Stimulated activated naive CD8-positive, alpha-beta T cell treated with anti-CD3 and anti-CD28 coated beads, Interleukin-15, Interleukin-2, amounts not matched to agents 100 U/mL and 50 U/mL, for 24 hours (primary cell): ENCODE data around the gene HYOU1.
"Not testable (repeated sequence)": the region's sequence is repeated elsewhere in the genome, so short reads cannot be mapped to it uniquely, and the experiment has no call there.

Source experiments
- ATAC-seq: fragments of 150-1000 bp; cut with Tn5 transposase; one replicate; pipeline ENCODE4 v1.10.0; 2021
- DNase-seq: peaks from one replicate; pipeline ENCODE4 v3.0.0; 2021

The HYOU1 gene

DNA sequence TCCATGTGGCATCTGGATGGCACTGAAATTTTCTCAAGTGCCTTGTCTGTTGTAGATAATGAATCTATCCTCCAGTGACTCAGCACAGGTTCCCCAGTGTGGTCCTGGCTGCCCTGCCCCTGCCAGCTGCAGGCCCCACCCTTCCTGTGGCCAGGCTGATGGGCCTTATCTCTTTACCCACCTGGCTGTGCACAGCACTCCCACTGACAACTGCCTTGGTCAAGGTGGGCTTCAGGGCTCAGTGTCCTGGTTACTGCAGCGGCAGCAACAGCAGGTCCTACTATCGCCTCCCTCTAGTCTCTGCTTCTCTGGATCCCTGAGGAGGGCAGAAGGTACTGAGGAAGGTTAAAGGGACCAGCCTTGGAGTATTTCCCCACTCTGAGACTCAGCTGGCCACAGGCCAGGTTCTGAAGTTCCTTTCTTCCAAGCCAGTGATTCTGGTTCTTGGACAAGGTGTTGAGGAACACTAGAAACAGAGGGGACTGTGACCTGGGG, 30.8 kb upstream of the HYOU1 start:
- ATAC-seq, result no peak
- DNase-seq, result no peak

DNA sequence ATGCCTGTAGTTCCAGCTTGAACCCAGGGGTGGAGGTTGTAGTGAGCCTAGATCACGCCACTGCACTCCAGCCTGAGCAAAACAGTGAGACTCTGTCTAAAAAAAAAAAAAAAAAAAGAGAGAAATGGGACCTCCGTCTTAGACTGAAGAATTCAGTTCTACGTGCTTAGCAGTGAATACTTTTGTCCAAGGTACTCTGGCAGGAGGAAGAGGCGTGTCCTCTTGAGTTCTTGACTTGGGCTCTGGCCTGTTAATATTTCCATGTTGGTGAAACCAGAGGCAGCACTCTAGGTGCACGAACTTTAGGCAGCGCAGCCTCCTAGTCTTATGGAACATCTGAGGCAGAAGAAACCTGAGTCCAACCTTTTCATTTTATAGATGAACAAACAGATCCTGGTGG, 30.1 kb upstream of the HYOU1 start:
- no peak for ATAC-seq
- no peak for DNase-seq

DNA sequence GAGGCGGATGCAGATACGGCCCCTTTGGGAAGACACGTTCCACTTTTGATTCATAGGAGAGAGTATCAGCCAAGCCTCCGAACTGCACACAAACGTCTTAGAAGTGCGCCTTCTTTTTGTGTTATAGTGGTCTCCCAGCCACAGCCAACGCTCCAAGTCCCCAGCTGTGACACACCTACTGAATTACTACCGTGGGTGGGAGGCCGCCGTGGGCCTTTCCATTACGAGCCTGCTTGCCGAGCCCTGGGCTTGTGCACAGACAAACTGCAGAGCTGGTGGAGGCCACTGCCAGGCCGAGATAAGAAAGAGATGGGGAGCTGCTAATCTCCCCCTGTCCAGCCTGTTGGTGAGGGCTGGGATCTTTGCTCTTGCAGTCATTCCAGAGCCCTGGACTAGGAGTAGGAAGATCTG, 28.4 kb upstream of the HYOU1 start:
- ATAC-seq (peak; percentile 12), DNase-seq (peak; percentile 48)

DNA sequence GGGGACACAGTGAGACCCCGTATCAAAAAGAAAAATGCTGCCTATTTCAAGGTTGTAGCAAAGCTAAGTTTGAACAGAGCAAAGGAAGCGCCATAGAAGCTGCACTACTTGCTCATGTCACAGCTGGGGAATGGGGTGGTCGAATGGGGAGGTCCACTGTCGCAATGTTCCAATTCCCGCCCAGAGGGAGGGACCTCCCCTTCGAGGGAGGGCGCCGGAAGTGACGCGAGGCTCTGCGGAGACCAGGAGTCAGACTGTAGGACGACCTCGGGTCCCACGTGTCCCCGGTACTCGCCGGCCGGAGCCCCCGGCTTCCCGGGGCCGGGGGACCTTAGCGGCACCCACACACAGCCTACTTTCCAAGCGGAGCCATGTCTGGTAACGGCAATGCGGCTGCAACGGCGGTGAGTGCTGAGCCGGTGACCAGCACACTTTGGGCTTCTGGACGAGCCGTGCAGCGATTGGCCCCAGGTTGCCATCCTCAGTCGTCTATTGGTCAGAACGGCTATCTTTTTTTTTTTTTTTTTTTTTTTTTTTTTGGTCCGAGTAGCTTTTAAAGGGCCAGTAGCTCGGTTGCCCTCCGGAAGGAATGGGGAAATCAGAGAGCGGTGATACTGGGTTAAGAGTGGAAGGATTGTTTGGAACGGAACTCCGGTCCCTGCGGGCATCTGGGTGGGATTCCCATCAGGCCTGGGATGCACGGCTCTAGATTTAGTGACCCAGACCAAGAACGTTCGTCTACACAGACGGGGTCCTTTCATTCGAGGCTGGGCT, 27.8 kb upstream of the HYOU1 start, which contains the start of gene HMBS:
TSS of gene HMBS (plus strand) at position 219 of the 774 bp plus-strand sequence. CDS start at position 372, 153 bp downstream.
- DNase-seq (peak; percentile 93), ATAC-seq (peak; percentile 94)

DNA sequence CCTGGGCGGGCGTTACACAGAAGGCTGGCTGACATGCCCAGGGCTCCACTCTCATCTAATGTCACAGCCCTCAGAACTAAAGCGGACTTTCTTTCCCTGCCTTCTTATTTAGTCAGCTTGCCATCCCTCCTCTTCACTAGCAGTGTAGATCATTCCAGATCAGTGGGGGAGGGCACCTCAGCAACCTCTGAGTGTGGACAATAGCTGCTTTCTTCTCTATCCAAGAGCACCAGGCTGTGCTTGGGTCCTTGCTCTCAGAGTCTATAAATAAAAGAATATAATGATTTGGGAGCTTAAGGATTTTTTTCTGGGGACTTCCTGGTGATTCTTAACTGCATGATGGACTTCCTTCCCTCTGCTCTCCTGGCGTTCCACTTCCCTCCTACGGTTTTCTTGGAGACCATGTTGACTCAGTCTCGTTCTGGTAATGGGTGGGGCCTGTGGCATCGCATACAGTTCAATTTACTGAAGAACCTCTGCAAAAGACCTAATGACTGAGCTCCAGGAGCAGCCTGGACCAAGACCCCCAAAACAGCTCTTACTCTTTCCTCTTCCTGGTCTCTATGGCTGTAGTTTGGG, 24.8 kb upstream of the HYOU1 start:
- DNase-seq, result no peak
- ATAC-seq, result no peak

DNA sequence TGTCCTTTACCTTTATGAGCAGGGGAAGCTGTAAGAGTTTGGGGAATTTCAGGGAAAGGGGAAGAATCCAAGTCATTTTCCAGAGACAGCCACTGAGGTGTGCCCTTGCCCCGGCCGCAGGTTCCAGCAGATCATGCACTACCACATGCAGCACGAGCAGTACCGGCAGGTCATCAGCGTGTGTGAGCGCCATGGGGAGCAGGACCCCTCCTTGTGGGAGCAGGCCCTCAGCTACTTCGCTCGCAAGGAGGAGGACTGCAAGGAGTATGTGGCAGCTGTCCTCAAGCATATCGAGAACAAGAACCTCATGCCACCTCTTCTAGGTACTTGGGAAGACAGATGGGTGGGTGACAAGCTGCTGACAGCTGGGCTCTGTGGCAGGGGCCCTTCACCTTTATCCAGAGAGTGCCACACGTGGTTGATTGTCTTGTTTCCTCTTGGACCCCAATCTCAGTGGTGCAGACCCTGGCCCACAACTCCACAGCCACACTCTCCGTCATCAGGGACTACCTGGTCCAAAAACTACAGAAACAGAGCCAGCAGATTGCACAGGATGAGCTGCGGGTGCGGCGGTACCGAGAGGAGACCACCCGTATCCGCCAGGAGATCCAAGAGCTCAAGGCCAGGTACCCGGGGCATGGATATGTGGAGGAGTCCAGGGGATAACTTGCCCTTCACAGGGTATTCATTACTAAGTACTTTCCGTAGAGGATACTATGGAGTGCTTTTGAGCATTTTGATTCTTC, 21.8 kb upstream of the HYOU1 start:
- ATAC-seq (no peak), DNase-seq (no peak)

DNA sequence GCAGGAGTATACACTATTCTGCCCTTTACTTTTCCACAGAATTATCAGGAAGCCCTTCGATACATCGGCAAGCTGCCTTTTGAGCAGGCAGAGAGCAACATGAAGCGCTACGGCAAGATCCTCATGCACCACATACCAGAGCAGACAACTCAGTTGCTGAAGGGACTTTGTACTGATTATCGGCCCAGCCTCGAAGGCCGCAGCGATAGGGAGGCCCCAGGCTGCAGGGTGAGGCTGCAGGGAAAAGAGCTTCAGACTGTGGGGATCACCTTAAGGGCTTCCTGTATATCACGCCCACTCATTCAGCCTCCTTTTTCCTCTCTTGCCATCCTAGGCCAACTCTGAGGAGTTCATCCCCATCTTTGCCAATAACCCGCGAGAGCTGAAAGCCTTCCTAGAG, 20.8 kb upstream of the HYOU1 start:
- ATAC-seq (no peak), DNase-seq (no peak)

DNA sequence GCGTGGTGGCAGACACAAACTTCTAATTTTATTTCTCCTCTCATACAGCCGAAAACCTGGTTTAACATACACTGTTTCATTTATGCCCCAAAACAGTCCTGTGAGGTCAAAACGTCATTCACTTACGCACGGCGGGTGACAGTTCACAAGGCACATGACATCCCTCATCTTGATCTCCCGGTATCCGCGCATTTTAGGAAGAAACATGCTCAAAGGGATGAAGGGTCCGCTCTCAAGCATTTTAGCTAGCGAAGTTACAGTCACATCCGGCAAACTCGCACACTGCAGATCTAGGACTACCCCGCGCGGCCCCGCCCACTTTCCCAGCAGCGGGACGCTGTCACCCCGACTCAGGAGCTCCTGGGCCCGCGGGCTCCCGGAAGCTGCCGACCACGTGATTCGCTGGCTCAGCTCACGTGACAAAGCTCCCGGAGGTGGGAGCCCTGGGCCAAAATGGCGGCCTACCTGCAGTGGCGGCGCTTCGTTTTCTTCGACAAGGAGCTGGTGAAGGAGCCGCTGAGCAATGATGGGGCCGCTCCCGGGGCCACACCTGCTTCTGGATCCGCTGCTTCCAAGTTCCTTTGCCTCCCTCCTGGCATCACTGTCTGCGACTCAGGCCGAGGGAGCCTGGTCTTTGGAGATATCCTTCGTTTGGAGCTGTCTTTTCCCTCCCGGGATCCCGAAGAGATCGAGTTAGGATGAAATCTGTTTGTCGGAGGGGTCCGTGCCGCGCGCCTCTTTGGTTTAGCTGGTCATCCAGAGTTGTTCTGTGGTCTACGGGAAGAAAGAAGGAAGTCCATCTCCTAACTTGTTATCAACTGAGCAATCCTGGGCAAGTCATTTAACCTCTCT, 10.6 kb upstream of the HYOU1 start, which contains the start of gene VPS11:
TSS of gene VPS11 (plus strand) at position 448 of the 852 bp plus-strand sequence. CDS start at position 454, 6 bp downstream.
- DNase-seq, result peak; percentile 99
- ATAC-seq, result peak; percentile 99

DNA sequence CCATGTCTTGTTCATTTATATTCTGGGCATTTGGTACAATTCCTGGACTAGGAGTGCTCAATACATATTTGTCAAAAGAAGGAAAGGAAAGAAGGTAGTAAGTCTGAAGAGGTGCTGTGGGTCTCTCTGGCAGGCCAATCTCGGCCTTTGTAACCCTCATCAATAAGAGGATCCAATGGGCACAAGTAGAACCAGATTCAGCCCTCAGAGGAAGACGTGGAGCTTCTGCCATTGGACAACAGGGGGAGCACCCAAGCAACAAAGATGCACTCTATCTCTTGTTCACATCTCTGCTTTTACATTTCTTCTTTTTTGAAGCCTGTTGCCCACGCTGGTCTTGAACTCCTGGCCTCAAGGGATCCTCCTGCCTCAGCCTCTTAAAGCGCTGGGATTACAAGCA, 8.4 kb upstream of the HYOU1 start:
- DNase-seq (peak; percentile 39), ATAC-seq (peak; percentile 37)

DNA sequence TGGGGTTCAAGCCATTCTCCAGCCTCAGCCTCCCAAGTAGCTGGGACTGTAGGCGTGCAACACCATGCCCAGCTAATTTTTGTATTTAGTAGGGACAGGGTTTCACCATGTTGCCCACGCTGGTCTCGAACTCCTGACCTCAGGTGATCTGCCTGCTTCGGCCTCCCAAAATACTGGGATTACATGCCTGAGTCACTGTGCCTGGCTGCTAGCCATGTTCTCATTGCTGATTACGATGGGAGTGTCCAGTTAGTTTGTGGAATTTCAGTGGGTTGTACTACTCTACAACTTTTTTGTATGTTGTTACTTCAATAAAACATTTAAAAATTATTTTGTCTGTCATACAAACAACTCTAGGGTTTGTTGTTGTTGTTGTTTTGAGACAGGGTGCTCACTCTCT, 5.8 kb upstream of the HYOU1 start:
- no peak for ATAC-seq
- DNase-seq, result no peak

DNA sequence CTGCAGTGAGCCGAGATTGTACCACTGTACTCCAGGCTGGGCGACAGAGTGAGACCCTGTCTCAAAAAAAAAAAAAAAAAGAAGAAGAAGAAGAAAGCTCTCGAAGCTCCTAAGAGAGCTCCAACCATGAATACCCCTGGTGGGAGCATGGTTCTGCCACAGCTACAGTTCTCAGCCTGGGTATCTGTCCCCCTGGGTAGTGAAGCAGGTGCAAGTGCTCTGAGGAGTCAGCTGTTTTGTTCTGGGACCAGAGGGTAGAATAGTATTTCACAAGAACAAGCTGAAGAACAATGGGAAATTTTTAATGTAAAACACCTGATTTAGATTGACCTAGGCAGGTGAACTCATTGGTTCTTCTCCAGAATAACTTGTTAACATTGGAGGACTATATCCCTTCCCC, 4.3 kb upstream of the HYOU1 start:
- ATAC-seq, result no peak
- no peak for DNase-seq

DNA sequence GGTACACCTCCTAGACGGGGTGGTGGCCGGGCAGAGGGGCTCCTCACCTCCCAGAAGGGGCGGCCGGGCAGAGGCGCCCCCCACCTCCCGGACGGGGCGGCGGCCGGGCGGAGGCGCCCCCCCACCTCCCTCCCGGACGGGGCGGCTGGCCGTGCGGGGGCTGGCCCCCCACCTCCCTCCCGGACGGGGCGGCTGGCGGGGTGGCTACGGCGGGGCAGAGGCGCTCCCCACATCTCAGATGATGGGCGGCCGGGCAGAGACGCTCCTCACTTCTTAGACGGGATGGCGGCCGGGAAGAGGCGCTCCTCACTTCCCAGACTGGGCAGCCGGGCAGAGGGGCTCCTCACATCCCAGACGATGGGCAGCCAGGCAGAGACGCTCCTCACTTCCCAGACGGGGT, 2.1 kb upstream of the HYOU1 start:
- ATAC-seq, result not testable (repeated sequence)

DNA sequence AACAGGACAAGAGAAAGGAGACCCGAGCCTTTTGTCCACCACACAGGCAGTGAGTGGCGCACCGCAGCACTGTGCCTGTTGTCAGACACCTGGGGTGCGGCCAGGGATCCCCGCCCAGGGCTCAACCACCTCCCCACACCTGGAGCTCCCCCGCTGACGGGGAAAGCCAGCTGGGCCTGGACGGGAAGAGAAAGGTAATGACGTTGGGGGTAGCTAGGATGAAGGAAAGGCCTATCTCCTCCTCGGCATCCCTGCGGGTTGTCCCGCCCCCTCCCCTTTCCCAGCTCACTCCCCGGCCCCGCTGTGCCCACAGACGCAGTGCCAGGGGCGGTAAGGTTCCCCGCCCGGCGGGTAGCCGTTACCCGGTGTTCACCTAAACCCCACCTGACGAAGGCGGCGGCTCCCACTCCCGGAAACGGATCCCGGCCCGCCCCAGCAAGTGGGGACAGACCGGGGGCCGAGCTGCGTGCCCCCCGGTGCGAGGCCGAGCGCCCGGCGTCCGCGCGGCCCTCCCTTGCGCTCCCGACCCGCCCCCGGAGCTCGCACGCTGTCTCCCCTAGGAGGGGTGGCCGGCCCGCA, 495 bp downstream of the HYOU1 start:
- DNase-seq (peak; percentile 43), ATAC-seq (peak; percentile 3)

More for the DNA sequence above, 2.1 kb upstream of the HYOU1 start:
- DNase-seq, result not testable (repeated sequence)

DNA sequence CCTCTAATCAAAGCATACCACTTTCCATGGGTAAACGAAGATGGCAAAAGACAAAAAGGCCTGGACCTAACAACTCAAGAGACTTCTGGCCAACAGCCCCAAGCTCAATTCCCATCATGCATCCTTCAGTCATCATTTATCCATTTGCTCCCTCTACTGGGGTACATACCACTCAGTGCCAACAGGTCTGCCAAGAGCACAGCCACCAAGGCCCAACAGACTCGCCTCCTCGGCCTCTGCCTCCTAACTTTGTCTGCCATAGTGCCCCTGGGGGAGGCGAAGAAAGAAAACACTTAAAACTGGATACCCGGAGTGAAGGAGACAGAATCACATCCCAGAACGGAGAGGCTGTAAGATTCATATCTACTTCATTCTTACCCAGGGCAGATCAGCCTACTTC, 1.1 kb downstream of the HYOU1 start:
- ATAC-seq, result no peak

DNA sequence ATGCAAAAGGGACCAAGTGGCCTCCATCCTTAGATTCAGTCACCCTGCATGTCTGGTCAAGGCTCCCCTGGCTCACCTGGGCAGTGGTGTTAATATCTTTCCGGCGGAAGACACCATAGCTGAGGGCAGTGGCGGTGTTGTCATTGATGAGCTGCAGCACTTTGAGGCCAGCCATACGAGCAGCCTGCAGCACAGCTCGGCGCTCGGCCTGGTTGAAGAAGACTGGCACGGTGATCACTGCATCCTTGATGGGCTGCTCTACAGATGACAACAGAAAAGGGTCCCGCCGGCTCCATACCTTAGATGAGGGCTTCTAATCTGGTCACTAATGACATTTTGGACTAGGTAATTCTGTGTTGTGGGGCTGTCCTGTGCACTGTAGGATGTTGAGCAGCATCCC, 2.6 kb downstream of the HYOU1 start:
- ATAC-seq, result no peak
- DNase-seq, result no peak

More for the DNA sequence above, 1.1 kb downstream of the HYOU1 start:
- DNase-seq, result peak; percentile 19

DNA sequence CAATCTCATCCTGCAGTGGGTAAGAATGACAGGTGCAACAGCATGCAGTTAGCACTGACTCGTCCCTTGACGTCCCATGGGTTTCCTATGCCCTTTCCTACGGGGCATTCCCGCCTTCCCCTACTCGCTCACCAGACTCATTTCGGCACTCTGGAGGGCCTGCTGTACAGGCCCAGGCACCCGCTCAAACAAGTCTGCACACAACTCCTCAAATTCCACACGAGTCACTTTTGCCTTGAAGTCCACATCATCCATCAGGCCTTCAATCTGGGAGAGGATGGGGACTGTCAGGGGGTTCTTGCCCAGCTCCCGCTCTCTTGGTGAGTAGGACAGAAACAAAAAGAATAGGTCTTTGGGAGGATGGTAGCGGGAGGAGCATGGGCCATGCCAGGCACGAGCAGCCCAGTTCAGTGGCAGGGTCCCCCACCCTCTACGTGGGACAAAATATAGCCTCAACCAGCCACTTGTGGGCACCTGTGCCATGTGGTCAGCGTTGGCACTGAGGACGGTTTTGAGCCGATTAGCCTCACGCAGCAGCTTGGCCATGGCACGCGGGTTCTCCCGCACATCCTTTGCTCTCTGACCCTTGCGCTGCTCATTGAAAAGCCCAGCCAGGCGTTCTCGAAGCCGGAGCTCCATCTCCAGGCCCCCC, 4.7 kb downstream of the HYOU1 start:
- no peak for ATAC-seq
- DNase-seq, result no peak

DNA sequence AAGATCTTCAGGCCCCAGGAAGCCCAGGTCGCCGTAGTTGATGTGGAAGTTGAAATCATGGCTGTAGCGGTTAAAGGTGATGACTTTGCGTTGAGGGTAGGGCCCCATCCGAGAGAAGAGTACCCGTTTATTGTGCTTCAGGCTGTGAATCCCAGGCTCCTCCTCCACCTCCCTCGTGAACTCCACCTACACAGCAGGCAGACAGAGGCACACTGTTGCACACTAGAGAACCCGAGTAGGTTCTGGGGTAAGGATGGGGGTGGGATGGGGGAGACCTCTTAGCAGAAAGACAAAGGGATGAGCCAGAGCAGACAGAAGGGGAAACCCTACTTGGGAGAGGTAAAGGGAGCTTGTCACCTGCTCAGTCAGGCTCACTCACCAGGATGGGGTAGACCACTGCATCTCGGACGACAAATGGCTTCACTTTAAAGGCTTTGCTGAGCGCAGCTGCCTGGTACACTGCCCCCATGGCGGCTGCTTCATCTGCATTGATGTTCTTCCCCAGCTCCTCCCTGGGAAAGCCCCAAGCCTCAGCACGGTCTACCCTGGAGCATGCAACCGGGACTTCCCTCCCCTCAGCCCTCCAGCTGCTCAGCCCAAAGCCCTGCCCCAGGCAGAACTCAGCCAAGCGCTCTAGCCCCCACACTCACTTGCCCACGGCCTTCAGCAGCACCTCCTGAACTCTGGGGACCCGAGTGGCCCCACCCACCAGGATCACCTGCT, 5.4 kb downstream of the HYOU1 start:
- ATAC-seq, result peak; percentile 51
- DNase-seq, result peak; percentile 37

DNA sequence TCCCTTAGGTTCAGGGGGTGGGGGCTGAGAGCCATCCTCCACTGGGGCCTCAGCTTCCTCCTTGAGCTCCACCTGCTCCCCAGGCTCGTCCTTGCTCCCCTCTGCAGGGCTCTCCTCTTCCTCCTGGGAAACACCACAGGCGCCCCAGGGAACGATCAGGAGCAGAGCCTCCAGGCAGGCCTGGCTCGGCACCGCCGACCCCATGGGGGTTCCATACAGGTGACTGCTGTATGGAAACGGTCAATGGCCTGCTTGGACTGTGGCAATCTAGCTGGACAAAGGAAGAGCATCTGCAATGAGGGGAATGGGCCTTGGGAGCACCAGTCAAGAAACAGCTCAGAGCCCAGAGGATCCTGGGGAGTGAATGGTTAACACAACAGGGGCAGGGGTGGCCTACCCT, 7.9 kb downstream of the HYOU1 start:
- DNase-seq, result no peak
- ATAC-seq, result no peak

DNA sequence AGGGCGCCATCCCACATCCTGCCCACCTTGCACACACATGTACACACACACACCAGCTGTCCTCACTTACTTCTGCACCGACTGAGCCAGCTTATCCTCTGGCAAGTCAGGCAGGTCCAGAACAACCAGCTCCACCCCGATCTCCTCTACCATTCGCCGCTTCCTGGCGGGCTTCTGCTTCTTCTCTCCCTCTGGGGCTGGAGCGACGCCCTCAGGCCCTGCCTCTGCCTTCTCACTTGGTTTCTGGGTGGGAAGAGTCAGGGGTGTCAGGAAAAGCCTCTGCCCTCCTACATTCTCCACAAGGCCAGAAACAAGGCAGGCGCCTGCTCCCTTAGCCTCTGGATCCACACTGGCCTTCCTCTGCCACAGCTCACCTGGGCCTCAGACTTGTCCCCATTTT, 8.4 kb downstream of the HYOU1 start:
- DNase-seq, result no peak
- no peak for ATAC-seq

DNA sequence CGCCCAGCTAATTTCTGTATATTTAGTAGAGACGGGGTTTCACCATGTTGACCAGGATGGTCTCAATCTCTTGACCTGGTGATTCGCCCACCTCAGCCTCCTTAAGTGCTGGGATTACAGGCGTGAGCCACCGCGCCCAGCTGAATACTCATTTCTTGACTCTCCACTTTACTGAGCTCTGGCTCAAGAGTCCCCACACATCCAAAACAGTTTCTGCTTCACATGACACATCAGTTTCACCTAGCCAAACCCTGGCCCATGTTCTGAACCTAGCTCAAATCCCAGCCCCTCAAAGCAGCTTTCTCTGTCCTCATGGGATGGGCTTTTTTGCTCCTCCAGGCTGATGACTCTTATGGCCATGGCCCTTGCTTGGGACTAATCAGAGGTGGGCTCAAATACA, 9.8 kb downstream of the HYOU1 start:
- ATAC-seq, result no peak
- DNase-seq, result no peak
